HL-60 (cell line): ENCODE measurements around the gene RGS11.

ENCODE experiments used
- DNase-seq, 2 experiments: peaks; one replicate each; pipeline ENCODE4 v3.0.0-alpha.2; 2010 to 2020; ENCODE audit warnings: low read depth in 1 of 2, low spot score in 1 of 2
- H3K27ac ChIP-seq: fragments of 250-450 bp; sonication (Bioruptor Pico); replicated peaks from 2 replicates; pipeline ENCODE4 v1.5.1; 2020; ENCODE audit warnings: mild to moderate bottlenecking, moderate library complexity
- H3K27me3 ChIP-seq: fragments of 250-450 bp; sonication (Bioruptor Pico); 2 replicates; pipeline ENCODE4 v1.5.1; 2021; ENCODE audit warnings: mild to moderate bottlenecking, moderate library complexity; ENCODE audit not compliant: insufficient read depth, poor library complexity, severe bottlenecking
- H3K4me3 ChIP-seq: replicated peaks from 2 replicates; pipeline ENCODE4 v1.5.1; 2011; ENCODE audit warnings: mild to moderate bottlenecking, control low read depth, low read length; ENCODE audit not compliant: insufficient read depth
- CTCF ChIP-seq: IDR thresholded peaks from one replicate; pipeline ENCODE4 v1.5.1; 2011; ENCODE audit warnings: low read length, control low read depth, inconsistent platforms; ENCODE audit not compliant: insufficient read depth
- GABPA ChIP-seq: IDR thresholded peaks from 2 replicates; pipeline ENCODE4 v1.6.1; 2012; ENCODE audit warnings: low read depth
- POLR2AphosphoS5 ChIP-seq: IDR thresholded peaks from 2 replicates; pipeline ENCODE4 v1.6.1; 2012; ENCODE audit warnings: low read depth
- SPI1 ChIP-seq: IDR thresholded peaks from 2 replicates; pipeline ENCODE4 v1.6.1; 2012; ENCODE audit warnings: low read depth, mild to moderate bottlenecking, borderline replicate concordance
- TF ChIP-seq, protein P1 (sequence below): IDR thresholded peaks from 2 replicates; pipeline ENCODE4 v1.6.1; 2012; ENCODE audit warnings: low read depth; ENCODE audit not compliant: insufficient replicate concordance

The RGS11 gene

GRCh38 chr16:283033-283805, 7.5 kb upstream of the RGS11 start, which contains the start of gene PDIA2:
PDIA2 (plus strand) TSS chr16:283164; CDS start chr16:283170, 6 bp downstream.
- Histone ChIP-seq H3K4me3 (no peak within 1 kb of the TSS), H3K27me3 (peaks cover 18% of the 10 kb centered on the region), H3K27ac (no peak within 1 kb of the TSS)
- TF ChIP-seq, protein P1, sequence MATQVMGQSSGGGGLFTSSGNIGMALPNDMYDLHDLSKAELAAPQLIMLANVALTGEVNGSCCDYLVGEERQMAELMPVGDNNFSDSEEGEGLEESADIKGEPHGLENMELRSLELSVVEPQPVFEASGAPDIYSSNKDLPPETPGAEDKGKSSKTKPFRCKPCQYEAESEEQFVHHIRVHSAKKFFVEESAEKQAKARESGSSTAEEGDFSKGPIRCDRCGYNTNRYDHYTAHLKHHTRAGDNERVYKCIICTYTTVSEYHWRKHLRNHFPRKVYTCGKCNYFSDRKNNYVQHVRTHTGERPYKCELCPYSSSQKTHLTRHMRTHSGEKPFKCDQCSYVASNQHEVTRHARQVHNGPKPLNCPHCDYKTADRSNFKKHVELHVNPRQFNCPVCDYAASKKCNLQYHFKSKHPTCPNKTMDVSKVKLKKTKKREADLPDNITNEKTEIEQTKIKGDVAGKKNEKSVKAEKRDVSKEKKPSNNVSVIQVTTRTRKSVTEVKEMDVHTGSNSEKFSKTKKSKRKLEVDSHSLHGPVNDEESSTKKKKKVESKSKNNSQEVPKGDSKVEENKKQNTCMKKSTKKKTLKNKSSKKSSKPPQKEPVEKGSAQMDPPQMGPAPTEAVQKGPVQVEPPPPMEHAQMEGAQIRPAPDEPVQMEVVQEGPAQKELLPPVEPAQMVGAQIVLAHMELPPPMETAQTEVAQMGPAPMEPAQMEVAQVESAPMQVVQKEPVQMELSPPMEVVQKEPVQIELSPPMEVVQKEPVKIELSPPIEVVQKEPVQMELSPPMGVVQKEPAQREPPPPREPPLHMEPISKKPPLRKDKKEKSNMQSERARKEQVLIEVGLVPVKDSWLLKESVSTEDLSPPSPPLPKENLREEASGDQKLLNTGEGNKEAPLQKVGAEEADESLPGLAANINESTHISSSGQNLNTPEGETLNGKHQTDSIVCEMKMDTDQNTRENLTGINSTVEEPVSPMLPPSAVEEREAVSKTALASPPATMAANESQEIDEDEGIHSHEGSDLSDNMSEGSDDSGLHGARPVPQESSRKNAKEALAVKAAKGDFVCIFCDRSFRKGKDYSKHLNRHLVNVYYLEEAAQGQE: no peak
- no peak for TF ChIP-seq POLR2AphosphoS5
- no peak for TF ChIP-seq SPI1
- no peak for TF ChIP-seq GABPA
- TF ChIP-seq CTCF: no peak
- DNase-seq: no peak

- Histone ChIP-seq H3K27me3 (peaks cover 18% of the 10 kb centered on the region), H3K4me3 (no peak overlapping the region), H3K27ac (no peak overlapping the region)
- TF ChIP-seq POLR2AphosphoS5 (no peak), SPI1 (no peak), CTCF (no peak), GABPA (no peak)
- TF ChIP-seq, protein P1: no peak
- no peak for DNase-seq
Observed at GRCh38 chr16:282491-282890, 6.7 kb upstream of the RGS11 start.

- TF ChIP-seq GABPA (no peak), SPI1 (no peak), CTCF (no peak), POLR2AphosphoS5 (no peak)
- TF ChIP-seq, protein P1: no peak
- peaks cover 22% of the 10 kb centered on the region for H3K27me3 ChIP-seq
Observed at GRCh38 chr16:281660-282255, 6.0 kb upstream of the RGS11 start.

More at GRCh38 chr16:281660-282255, 6.0 kb upstream of the RGS11 start:
- Histone ChIP-seq H3K4me3 (no peak overlapping the region), H3K27ac (no peak overlapping the region)
- no peak for DNase-seq
